Astrocyte (in vitro differentiated cells and primary cell): ENCODE results near the gene ZNF277. TPM values are rescaled to one million over a fixed set of nuclear protein-coding genes. Genes with fewer than 3 reads are reported as not detected.

ENCODE experiments used
- DNase-seq: peaks from one replicate; pipeline ENCODE4 v3.0.0-alpha.2; 2010; ENCODE audit warnings: low read depth
- FAIRE-seq: peaks from 2 replicates; lab custom pipeline; 2011; peaks lifted over from hg19 to GRCh38; lab: Jason Lieb, UNC
- H2AFZ ChIP-seq: 2 replicates; pipeline ENCODE4 v1.6.0; 2012; ENCODE audit warnings: low read depth, low read length, inconsistent platforms
- H3K27ac ChIP-seq: 2 replicates; pipeline ENCODE4 v1.5.1; 2011; ENCODE audit warnings: low read depth, low read length, inconsistent platforms
- H3K27me3 ChIP-seq: 2 replicates; pipeline ENCODE4 v1.6.0; 2011; ENCODE audit warnings: low read length, inconsistent platforms; ENCODE audit not compliant: insufficient read depth
- H3K36me3 ChIP-seq: 2 replicates; pipeline ENCODE4 v1.5.1; 2011; ENCODE audit warnings: low read length, inconsistent platforms; ENCODE audit not compliant: insufficient read depth
- H3K4me1 ChIP-seq: 2 replicates; pipeline ENCODE4 v1.5.1; 2011; ENCODE audit warnings: low read length, inconsistent platforms; ENCODE audit not compliant: insufficient read depth
- H3K4me2 ChIP-seq: 2 replicates; pipeline ENCODE4 v1.6.0; 2012; ENCODE audit warnings: low read length, inconsistent platforms
- H3K4me3 ChIP-seq: 2 replicates; pipeline ENCODE4 v1.5.1; 2011; ENCODE audit warnings: low read depth, mild to moderate bottlenecking, low read length, inconsistent platforms; ENCODE audit not compliant: insufficient read depth
- H3K79me2 ChIP-seq: 2 replicates; pipeline ENCODE4 v1.6.0; 2012; ENCODE audit warnings: mild to moderate bottlenecking, low read length, inconsistent platforms; ENCODE audit not compliant: insufficient read depth
- H3K9ac ChIP-seq: 2 replicates; pipeline ENCODE4 v1.6.0; 2012; ENCODE audit warnings: mild to moderate bottlenecking, low read length, inconsistent platforms
- H3K9me3 ChIP-seq: 2 replicates; pipeline ENCODE4 v1.5.1; 2012; ENCODE audit warnings: low read depth, mild to moderate bottlenecking, low read length, inconsistent platforms; ENCODE audit not compliant: insufficient read depth
- H4K20me1 ChIP-seq: 2 replicates; pipeline ENCODE4 v1.6.0; 2012; ENCODE audit warnings: low read length, inconsistent platforms; ENCODE audit not compliant: insufficient read depth
- H3K27ac Mint-ChIP-seq: one replicate; pipeline ENCODE4 v1.8.0; 2021; ENCODE audit warnings: mild to moderate bottlenecking, mixed read lengths; ENCODE audit not compliant: unreplicated experiment
- H3K27me3 Mint-ChIP-seq: one replicate; pipeline ENCODE4 v1.8.0; 2021; ENCODE audit warnings: low read depth, mixed read lengths; ENCODE audit not compliant: unreplicated experiment
- H3K36me3 Mint-ChIP-seq: one replicate; pipeline ENCODE4 v1.8.0; 2021; ENCODE audit warnings: low read depth, mixed read lengths; ENCODE audit not compliant: unreplicated experiment
- H3K4me1 Mint-ChIP-seq: one replicate; pipeline ENCODE4 v1.8.0; 2021; ENCODE audit warnings: low read depth, mixed read lengths; ENCODE audit not compliant: unreplicated experiment
- H3K4me3 Mint-ChIP-seq: one replicate; pipeline ENCODE4 v1.8.0; 2021; ENCODE audit warnings: mild to moderate bottlenecking, moderate library complexity, mixed read lengths; ENCODE audit not compliant: unreplicated experiment
- H3K9me3 Mint-ChIP-seq: one replicate; pipeline ENCODE4 v1.8.0; 2021; ENCODE audit warnings: mild to moderate bottlenecking, mixed read lengths; ENCODE audit not compliant: unreplicated experiment
- CTCF ChIP-seq: IDR thresholded peaks from 2 replicates; pipeline ENCODE4 v1.5.1; 2011; ENCODE audit warnings: low read depth, mild to moderate bottlenecking, inconsistent platforms, low read length, moderate library complexity; ENCODE audit not compliant: insufficient read depth
- EZH2 ChIP-seq: IDR thresholded peaks from 2 replicates; pipeline ENCODE4 v1.6.1; 2012; ENCODE audit warnings: mild to moderate bottlenecking, low read length, inconsistent platforms; ENCODE audit not compliant: insufficient read depth
- total RNA-seq: library from RNA; stranded (reverse); gene quantifications from 2 replicates; pipeline ENCODE4 v1.2.1, GENCODE V29; 2021

ZNF277 gene
- total RNA-seq, 1 donor from 2014 or later, result 23.0 TPM

- Histone ChIP-seq H3K79me2 (no peaks in the 10 kb centered on the region), H4K20me1 (no peaks in the 10 kb centered on the region), H2AFZ (no peak overlapping the region), H3K9ac (no peak overlapping the region), H3K9me3 (no peaks in the 10 kb centered on the region), H3K4me3 (no peak overlapping the region), H3K36me3 (no peaks in the 10 kb centered on the region), H3K27me3 (no peaks in the 10 kb centered on the region), H3K4me2 (no peak overlapping the region), H3K27ac (no peak overlapping the region), H3K4me1 (no peaks in the 10 kb centered on the region)
- DNase-seq, result no peak
- peak; percentile 13 for FAIRE-seq
- Mint-ChIP-seq H3K9me3 (no peaks in the 10 kb centered on the region), H3K36me3 (peaks cover 12% of the 10 kb centered on the region), H3K4me1 (no peaks in the 10 kb centered on the region), H3K27me3 (no peaks in the 10 kb centered on the region), H3K27ac (no peak overlapping the region), H3K4me3 (no peak overlapping the region)
- TF ChIP-seq EZH2 (no peak), CTCF (no peak)
Observed at GRCh38 chr7:112334366-112334765, 127.9 kb downstream of the ZNF277 start.

GRCh38 chr7:112336261-112336660 lies 129.8 kb downstream of the ZNF277 start:
- Mint-ChIP-seq H3K27ac (no peak overlapping the region), H3K27me3 (no peaks in the 10 kb centered on the region), H3K4me3 (no peak overlapping the region), H3K36me3 (peaks cover 8% of the 10 kb centered on the region), H3K4me1 (no peaks in the 10 kb centered on the region), H3K9me3 (no peaks in the 10 kb centered on the region)
- no peaks in the 10 kb centered on the region for H3K27me3 ChIP-seq
- H3K36me3 ChIP-seq, result no peaks in the 10 kb centered on the region
- no peaks in the 10 kb centered on the region for H3K9me3 ChIP-seq
- no peak for DNase-seq
- FAIRE-seq, result no peak
- H2AFZ ChIP-seq, result no peak overlapping the region
- no peak overlapping the region for H3K27ac ChIP-seq
- no peak overlapping the region for H3K4me2 ChIP-seq
- H3K79me2 ChIP-seq, result no peaks in the 10 kb centered on the region
- TF ChIP-seq CTCF, result no peak
- TF ChIP-seq EZH2, result no peak
- H3K4me3 ChIP-seq, result no peak overlapping the region
- H3K9ac ChIP-seq, result no peak overlapping the region
- no peaks in the 10 kb centered on the region for H3K4me1 ChIP-seq
- no peaks in the 10 kb centered on the region for H4K20me1 ChIP-seq

GRCh38 chr7:112336936-112337576 lies 130.6 kb downstream of the ZNF277 start:
- Mint-ChIP-seq H3K27ac (no peak overlapping the region), H3K4me1 (no peaks in the 10 kb centered on the region), H3K9me3 (no peaks in the 10 kb centered on the region), H3K36me3 (peaks cover 9% of the 10 kb centered on the region), H3K27me3 (no peaks in the 10 kb centered on the region), H3K4me3 (no peak overlapping the region)
- Histone ChIP-seq H3K9ac (no peak overlapping the region), H3K4me3 (no peak overlapping the region), H2AFZ (no peak overlapping the region), H3K4me2 (no peak overlapping the region), H3K36me3 (peaks cover 4% of the 10 kb centered on the region), H3K4me1 (no peaks in the 10 kb centered on the region), H3K79me2 (no peaks in the 10 kb centered on the region), H4K20me1 (no peaks in the 10 kb centered on the region), H3K27ac (no peak overlapping the region), H3K27me3 (no peaks in the 10 kb centered on the region), H3K9me3 (no peaks in the 10 kb centered on the region)
- TF ChIP-seq EZH2 (no peak), CTCF (no peak)
- DNase-seq, result peak; percentile 18
- no peak for FAIRE-seq
